IPS-20b (cell line): Measurements from ENCODE around the gene ZCCHC4.
"Not testable (repeated sequence)": the region's sequence is repeated elsewhere in the genome, so short reads cannot be mapped to it uniquely, and the experiment has no call there.

Experiments used
- H3K27ac ChIP-seq: one replicate; pipeline ENCODE4 v1.5.1; 2013; ENCODE audit warnings: low read length
- H3K27me3 ChIP-seq: 2 replicates; pipeline ENCODE4 v1.6.1; 2013; ENCODE audit warnings: mild to moderate bottlenecking, low read length, inconsistent platforms; ENCODE audit not compliant: insufficient read depth
- H3K36me3 ChIP-seq: 2 replicates; pipeline ENCODE4 v1.6.1; 2013; ENCODE audit warnings: low read depth, mild to moderate bottlenecking, inconsistent platforms, low read length, moderate library complexity; ENCODE audit not compliant: insufficient read depth
- H3K4me1 ChIP-seq: 2 replicates; pipeline ENCODE4 v1.6.1; 2013; ENCODE audit warnings: mild to moderate bottlenecking, control low read depth, inconsistent platforms, low read length, moderate library complexity; ENCODE audit not compliant: insufficient read depth
- H3K4me3 ChIP-seq: 2 replicates; pipeline ENCODE4 v1.5.1; 2013; ENCODE audit warnings: mild to moderate bottlenecking, low read length, inconsistent platforms
- H3K9ac ChIP-seq: 2 replicates; pipeline ENCODE4 v1.6.1; 2013; ENCODE audit warnings: low read depth, mild to moderate bottlenecking, inconsistent platforms, low read length, moderate library complexity
- H3K9me3 ChIP-seq: 2 replicates; pipeline ENCODE4 v1.6.1; 2013; ENCODE audit warnings: mild to moderate bottlenecking, low read depth, low read length, inconsistent platforms; ENCODE audit not compliant: insufficient read depth

ZCCHC4 gene

DNA sequence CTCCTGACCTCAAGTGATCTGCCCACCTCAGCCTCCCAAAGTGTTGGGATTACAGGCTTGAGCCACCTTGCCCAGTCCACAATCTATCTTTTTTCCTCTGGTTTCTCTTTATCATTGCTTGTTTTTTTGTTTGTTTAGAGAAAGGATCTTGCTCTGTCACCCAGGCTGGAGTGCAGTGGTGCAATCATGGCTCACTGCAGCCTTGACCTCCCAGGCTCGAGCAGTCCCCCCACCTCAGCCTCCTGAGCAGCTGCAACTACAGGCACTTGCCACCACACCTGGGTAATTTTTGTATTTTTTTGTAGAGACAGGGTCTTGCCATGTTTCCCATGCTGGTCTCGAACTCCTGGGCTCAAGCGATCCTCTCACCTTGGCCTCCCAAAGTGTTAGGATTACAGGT lies 15.9 kb downstream of the ZCCHC4 start:
- not testable (repeated sequence) for H3K9ac ChIP-seq, H3K9me3 ChIP-seq, H3K36me3 ChIP-seq, H3K27me3 ChIP-seq, H3K4me3 ChIP-seq, H3K27ac ChIP-seq, H3K4me1 ChIP-seq

DNA sequence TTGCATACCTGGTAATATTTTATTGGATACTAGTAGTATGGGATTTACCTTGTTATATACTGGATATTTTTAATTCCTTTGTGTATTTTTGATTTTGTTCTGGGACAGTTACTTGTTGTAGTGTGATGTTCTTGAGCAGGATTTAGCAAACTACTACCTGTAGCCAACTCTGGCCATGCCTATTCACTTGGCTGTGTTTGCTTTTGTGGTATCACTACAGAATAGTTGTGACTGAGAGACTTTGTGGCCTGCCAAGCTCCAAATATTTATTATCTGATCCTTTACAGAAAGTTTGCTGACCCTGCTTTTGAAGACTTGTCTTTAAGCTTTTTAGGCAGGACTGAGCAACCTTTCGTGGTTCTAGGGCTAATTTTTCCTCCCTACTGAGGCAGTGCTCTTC lies 17.8 kb downstream of the ZCCHC4 start:
- Histone ChIP-seq H3K4me3 (no peak overlapping the region), H3K9ac (no peak overlapping the region), H3K27me3 (no peaks in the 10 kb centered on the region), H3K4me1 (no peaks in the 10 kb centered on the region), H3K27ac (no peak overlapping the region), H3K9me3 (no peaks in the 10 kb centered on the region), H3K36me3 (peaks cover 16% of the 10 kb centered on the region; the same call in 1 of the 2 replicates)

DNA sequence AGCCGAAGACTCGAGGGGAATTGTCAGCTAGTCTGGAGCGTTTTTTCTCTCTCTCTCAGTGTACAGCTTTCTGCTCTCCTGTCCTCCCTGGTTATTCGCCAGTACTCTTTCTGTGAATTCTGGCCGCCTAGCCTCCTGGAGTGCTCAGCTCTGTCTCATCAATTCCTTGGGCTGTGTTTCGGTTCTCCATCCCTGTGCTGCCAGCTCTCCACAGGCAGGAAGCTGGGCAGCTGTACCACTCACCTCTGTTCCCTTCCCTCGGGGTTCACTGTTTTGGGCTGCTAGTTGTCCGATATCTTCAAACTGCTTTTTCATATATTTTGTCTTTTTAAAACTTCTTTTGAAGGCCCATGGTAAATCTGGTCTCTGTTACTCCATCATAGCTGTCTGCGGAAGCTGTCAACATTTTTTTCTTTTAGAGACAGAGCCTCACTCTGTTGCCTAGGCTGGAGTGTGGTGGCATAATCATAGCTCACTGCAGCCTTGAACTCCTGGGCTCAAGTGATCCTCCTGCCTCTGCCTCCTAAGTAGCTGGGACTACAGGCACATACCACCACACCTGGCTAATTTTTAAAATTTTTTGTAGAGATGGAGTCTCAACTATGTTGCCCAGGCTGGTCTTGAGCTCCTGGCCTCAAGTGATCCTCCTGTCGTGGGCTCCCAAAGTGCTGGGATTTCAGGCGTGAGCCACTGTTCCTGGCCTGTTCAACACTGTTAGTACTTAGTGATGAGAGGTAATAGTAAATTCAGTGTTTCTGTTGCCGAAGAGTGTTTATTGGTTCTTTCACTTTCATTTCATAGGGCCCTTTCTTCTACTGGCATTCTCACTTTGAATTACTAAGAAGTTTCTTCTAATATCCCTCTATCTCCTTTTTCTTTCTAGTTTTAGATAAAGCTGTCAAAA lies 18.6 kb downstream of the ZCCHC4 start:
- no peak overlapping the region for H3K4me3 ChIP-seq
- no peak overlapping the region for H3K9ac ChIP-seq

DNA sequence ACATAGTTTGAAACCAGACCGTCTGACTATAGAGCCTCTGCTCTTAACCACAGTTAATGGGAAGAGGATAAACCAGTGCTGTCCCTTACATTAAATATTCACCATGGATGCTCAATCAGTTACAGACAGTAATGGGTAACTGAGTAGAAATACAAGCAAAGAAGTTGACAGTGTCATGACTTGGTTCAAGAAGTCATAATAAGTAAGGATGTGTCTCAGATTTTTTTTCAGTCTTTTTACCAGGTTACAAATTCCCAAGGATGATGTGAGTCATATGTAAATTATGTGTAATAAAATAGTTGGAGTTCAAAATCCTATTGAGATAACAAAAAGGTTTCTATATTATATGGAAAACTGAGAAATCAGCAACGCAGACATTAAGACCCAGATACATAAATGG lies 31.1 kb downstream of the ZCCHC4 start:
- Histone ChIP-seq H3K27ac (no peak overlapping the region), H3K4me1 (no peaks in the 10 kb centered on the region), H3K9me3 (no peaks in the 10 kb centered on the region), H3K36me3 (no peaks in the 10 kb centered on the region), H3K9ac (no peak overlapping the region), H3K27me3 (no peaks in the 10 kb centered on the region), H3K4me3 (no peak overlapping the region)

More for the DNA sequence above, 18.6 kb downstream of the ZCCHC4 start:
- Histone ChIP-seq H3K36me3 (peaks cover 16% of the 10 kb centered on the region; the same call in 1 of the 2 replicates), H3K9me3 (no peaks in the 10 kb centered on the region), H3K27ac (no peak overlapping the region), H3K4me1 (no peaks in the 10 kb centered on the region), H3K27me3 (no peaks in the 10 kb centered on the region)

DNA sequence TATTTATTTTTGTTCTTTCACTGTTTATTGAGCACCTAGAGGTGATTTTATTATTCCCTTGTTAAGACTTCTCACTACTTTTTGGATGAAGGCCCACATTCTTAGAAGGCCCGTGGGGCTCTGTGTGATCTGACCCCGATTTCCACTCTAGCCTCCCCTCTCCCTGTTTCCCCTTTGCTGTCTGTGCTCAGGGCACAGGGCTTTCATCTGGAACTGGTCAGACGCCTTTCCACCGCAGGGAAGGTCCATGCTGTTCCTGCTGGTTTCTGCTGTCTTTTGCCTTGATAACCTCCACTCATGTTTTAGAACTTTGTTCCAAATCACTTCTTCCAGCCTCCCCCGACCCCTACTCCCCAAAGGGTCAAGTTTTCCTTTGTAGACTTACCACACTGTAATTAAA lies 33.2 kb downstream of the ZCCHC4 start:
- H3K27ac ChIP-seq: no peak overlapping the region
- no peak overlapping the region for H3K9ac ChIP-seq
- H3K4me3 ChIP-seq: no peak overlapping the region
- H3K9me3 ChIP-seq: no peaks in the 10 kb centered on the region
- no peaks in the 10 kb centered on the region for H3K4me1 ChIP-seq
- no peaks in the 10 kb centered on the region for H3K27me3 ChIP-seq
- H3K36me3 ChIP-seq: no peaks in the 10 kb centered on the region

DNA sequence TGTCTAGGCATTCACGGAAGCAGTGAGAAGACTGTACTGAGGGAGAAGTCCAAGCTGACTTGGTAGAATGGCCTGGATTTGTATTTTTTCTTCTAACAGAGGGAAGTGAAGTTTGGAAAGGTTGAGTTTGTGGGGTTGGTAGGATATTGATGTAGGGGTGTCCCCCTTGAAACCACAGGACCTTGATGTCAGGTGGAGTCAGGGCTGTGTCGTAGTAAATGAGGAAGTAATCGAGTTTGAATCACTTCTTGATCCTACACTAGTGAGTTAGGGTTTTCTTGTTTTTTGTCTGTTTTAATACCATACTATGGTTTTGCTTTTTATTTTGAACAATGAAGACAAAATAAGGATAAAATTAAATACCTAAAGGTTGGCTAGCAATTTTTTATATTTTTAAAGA lies 34.3 kb downstream of the ZCCHC4 start:
- Histone ChIP-seq H3K27ac (no peak overlapping the region), H3K27me3 (no peaks in the 10 kb centered on the region), H3K9me3 (no peaks in the 10 kb centered on the region), H3K36me3 (no peaks in the 10 kb centered on the region), H3K9ac (no peak overlapping the region), H3K4me1 (no peaks in the 10 kb centered on the region), H3K4me3 (no peak overlapping the region)

DNA sequence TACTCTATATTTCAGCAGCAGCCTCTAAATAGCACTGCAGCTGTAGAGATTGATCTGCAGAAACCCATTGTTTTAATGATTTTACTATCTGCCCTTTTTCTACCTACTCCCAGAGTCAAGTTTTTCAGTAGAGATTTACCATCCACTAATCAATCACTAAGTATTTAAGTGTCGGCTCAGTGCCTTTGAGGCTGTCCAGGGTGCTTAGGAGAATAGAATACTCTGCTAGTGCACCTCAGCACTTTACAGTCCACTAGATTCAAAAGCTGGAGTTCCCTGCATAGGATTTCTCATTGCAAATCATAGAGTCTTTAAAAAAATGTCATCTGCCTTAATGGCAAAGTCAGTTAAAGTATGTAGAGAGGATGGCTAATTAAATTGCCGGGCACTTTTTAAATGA lies 34.9 kb downstream of the ZCCHC4 start:
- Histone ChIP-seq H3K27ac (no peak overlapping the region), H3K9ac (no peak overlapping the region), H3K4me3 (no peak overlapping the region), H3K36me3 (no peaks in the 10 kb centered on the region), H3K9me3 (no peaks in the 10 kb centered on the region), H3K4me1 (no peaks in the 10 kb centered on the region), H3K27me3 (no peaks in the 10 kb centered on the region)

DNA sequence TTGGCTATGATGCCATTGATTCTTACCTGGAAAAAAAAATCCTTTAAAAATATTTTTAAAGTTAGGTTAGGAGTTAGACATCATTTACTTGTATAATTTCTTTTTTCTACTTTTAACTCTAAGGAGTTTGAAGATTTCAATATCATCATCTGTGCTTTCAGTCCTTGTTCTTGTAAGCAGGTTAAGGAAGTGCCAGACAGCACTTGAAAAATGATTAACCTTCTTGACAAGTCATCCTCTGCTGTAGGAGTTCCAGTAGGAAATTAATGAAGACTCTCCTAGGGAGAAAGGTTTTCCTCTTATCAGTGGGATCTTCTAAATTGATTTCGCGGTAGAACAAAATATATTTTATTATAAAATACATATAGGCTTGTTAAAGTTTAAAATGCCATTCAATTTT lies 35.4 kb downstream of the ZCCHC4 start:
- Histone ChIP-seq H3K9me3 (no peaks in the 10 kb centered on the region), H3K4me1 (no peaks in the 10 kb centered on the region), H3K27ac (no peak overlapping the region), H3K9ac (no peak overlapping the region), H3K27me3 (no peaks in the 10 kb centered on the region), H3K4me3 (no peak overlapping the region), H3K36me3 (no peaks in the 10 kb centered on the region)

DNA sequence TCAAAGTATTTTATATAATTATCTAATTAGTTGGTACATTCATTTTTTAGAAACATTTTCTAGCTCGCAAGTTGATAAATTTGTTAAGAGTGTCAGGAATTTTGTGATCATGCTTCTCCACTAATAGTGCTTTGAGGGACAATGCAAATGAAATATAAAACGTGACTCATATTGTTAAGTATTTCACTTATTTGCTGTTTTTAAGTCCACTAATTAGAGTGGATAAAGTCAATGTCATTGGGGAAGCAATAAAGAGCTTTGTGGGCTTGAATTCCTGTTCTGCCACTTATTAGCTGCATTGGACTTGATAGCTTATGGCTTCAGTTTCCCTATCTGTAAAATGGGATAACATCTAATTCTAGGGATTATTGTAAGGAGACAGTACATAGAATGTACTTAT lies 38.0 kb downstream of the ZCCHC4 start:
- Histone ChIP-seq H3K36me3 (no peaks in the 10 kb centered on the region), H3K4me1 (no peaks in the 10 kb centered on the region), H3K4me3 (no peak overlapping the region), H3K9me3 (no peaks in the 10 kb centered on the region), H3K27me3 (no peaks in the 10 kb centered on the region), H3K27ac (no peak overlapping the region), H3K9ac (no peak overlapping the region)

DNA sequence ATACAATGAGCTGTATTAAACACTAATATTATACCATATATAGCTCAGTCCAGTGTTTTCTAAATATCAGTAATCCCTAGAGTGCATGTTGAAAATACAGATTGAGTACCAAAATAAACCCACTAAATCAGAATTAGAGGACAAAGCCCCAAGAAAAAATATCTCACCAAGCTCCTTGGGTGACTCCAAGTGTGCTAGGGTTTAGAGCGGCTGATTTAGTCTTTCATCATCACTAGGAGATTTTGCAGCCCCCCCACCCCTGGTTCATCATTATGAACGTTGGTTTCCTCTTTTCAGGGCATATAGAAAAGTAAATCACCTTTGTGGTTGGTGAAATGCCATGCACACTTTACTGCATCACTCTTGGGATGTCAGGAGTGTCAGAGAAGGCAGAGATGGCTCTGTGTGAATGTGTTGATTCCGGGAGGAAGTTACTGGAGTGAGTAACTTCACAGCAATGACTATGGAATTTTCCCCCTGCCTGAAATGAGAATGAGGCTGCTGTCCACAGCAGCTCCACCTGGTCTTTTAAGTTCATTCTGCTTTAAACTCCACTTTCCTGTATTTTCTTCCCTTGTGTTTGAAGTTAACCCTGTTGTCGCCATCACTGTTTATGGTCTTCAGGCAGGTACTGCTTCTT lies 39.3 kb downstream of the ZCCHC4 start:
- Histone ChIP-seq H3K4me1 (no peaks in the 10 kb centered on the region), H3K27me3 (no peaks in the 10 kb centered on the region), H3K9me3 (no peaks in the 10 kb centered on the region), H3K36me3 (no peaks in the 10 kb centered on the region), H3K9ac (no peak overlapping the region), H3K27ac (no peak overlapping the region), H3K4me3 (no peak overlapping the region)

DNA sequence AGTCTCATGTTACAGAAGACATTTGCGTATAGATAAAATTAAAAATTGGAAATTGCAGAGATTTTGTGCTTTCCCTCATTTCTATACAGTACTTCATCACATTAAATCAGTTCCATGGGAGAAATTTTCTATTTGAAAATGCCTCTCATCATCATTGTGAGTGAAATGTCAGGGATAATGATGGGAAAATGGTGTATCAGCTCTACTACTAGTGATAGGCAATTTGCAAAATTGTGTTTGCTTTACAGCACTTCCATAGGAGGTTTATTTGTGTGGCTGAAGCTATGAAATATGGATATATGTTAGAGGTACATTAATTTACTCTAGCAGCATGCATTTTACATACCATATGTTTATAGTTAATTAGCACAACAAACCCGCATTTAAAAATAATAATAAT lies 43.5 kb downstream of the ZCCHC4 start:
- Histone ChIP-seq H3K4me3 (no peak overlapping the region), H3K27ac (no peak overlapping the region), H3K36me3 (no peaks in the 10 kb centered on the region), H3K9me3 (peaks cover 10% of the 10 kb centered on the region; the same call in 1 of the 2 replicates), H3K27me3 (no peaks in the 10 kb centered on the region), H3K4me1 (no peaks in the 10 kb centered on the region), H3K9ac (no peak overlapping the region)
